A673 (cell line): ENCODE results near the gene TTC28.

Experiments
- EZH2 ChIP-seq: fragments of 200-600 bp; sonication (generic); IDR thresholded peaks from 2 replicates; pipeline ENCODE4 v1.6.1; 2017; ENCODE audit warnings: borderline replicate concordance, low read depth, mild to moderate bottlenecking, mixed read lengths, antibody characterized with exemption, low read length; ENCODE audit not compliant: poor library complexity, severe bottlenecking
- TF ChIP-seq, protein P1 (sequence below): fragments of 300-800, 200-600 bp; sonication (generic); conservative IDR thresholded peaks from 2 replicates; pipeline ENCODE4 v1.5.1; 2017; ENCODE audit warnings: low read depth, mild to moderate bottlenecking, antibody characterized with exemption, low read length, moderate library complexity, mixed read lengths

DNA sequence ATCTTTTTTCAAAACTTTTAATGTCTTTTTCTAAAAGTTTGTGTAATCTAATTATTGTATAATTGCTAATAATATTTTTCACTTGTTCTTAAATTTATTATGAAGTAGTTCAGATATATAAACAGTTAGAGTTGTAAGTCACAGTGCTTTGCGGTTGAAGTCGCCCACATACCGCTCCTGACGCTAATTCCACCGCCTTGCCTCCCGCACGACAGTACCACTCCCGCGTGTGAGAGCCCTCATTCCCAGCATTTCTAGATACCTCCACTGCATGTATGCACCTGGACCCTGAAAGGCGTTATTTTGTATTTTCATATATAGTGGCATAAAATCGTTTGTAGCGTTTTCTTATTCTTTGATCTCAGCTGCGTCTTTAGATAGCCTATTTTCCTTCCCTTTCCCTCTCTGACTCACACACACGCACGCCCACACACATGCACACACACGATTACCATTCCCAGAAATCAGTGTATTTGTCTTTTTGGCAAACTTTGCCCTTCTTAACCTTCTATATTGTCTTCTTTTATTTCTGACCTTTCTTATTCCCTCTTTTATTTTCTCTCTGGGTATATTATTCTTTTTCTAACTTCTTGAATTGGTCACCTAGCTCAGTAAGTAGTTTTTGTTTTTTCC lies 704.1 kb downstream of the TTC28 start:
- TF ChIP-seq, protein P1, sequence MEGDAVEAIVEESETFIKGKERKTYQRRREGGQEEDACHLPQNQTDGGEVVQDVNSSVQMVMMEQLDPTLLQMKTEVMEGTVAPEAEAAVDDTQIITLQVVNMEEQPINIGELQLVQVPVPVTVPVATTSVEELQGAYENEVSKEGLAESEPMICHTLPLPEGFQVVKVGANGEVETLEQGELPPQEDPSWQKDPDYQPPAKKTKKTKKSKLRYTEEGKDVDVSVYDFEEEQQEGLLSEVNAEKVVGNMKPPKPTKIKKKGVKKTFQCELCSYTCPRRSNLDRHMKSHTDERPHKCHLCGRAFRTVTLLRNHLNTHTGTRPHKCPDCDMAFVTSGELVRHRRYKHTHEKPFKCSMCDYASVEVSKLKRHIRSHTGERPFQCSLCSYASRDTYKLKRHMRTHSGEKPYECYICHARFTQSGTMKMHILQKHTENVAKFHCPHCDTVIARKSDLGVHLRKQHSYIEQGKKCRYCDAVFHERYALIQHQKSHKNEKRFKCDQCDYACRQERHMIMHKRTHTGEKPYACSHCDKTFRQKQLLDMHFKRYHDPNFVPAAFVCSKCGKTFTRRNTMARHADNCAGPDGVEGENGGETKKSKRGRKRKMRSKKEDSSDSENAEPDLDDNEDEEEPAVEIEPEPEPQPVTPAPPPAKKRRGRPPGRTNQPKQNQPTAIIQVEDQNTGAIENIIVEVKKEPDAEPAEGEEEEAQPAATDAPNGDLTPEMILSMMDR = no peak
- no peak for TF ChIP-seq EZH2
